ENCODE data around the gene ST7L.

The ST7L gene

GRCh38 chr1:112554411-112554810 is 64.5 kb downstream of the ST7L start:
- no peak for DNase-seq (ENCODE audit: low read depth)
- no peak for TF ChIP-seq CTCF (IDR thresholded peaks at IDR 0.05; ENCODE audit: insufficient read depth, low read depth, low read length, missing control alignments)
- H3K4me3 ChIP-seq (ENCODE audit: low read depth, low read length) = no peak overlapping the region

GRCh38 chr1:112549590-112549989 is 69.4 kb downstream of the ST7L start:
- DNase-seq (ENCODE audit: low read depth) = no peak
- no peak for TF ChIP-seq CTCF (IDR thresholded peaks at IDR 0.05; ENCODE audit: insufficient read depth, low read depth, low read length, missing control alignments)
- H3K4me3 ChIP-seq (ENCODE audit: low read depth, low read length) = no peak overlapping the region

GRCh38 chr1:112548547-112548946 is 70.4 kb downstream of the ST7L start:
- DNase-seq (ENCODE audit: low read depth) = no peak
- no peak for TF ChIP-seq CTCF (IDR thresholded peaks at IDR 0.05; ENCODE audit: insufficient read depth, low read depth, low read length, missing control alignments)
- no peak overlapping the region for H3K4me3 ChIP-seq (ENCODE audit: low read depth, low read length)

- no peak for TF ChIP-seq CTCF (IDR thresholded peaks at IDR 0.05; ENCODE audit: insufficient read depth, low read depth, low read length, missing control alignments)
- no peak for DNase-seq (ENCODE audit: low read depth)
- no peak overlapping the region for H3K4me3 ChIP-seq (ENCODE audit: low read depth, low read length)
Measured at GRCh38 chr1:112546076-112546475, 72.9 kb downstream of the ST7L start.

- TF ChIP-seq CTCF (IDR thresholded peaks at IDR 0.05; ENCODE audit: insufficient read depth, low read depth, low read length, missing control alignments) = no peak
- no peak for DNase-seq (ENCODE audit: low read depth)
- no peak overlapping the region for H3K4me3 ChIP-seq (ENCODE audit: low read depth, low read length)
Measured at GRCh38 chr1:112544751-112545150, 74.2 kb downstream of the ST7L start.

GRCh38 chr1:112544011-112544688 is 74.8 kb downstream of the ST7L start:
- no peak overlapping the region for H3K4me3 ChIP-seq (ENCODE audit: low read depth, low read length)
- TF ChIP-seq CTCF (IDR thresholded peaks at IDR 0.05; ENCODE audit: insufficient read depth, low read depth, low read length, missing control alignments) = no peak
- DNase-seq (ENCODE audit: low read depth) = no peak

Data from GM12865 (cell line).